Measurements from ENCODE around the gene TNC. TPM values are rescaled to one million over a fixed set of nuclear protein-coding genes. Genes with fewer than 3 reads are reported as not detected.

Gene TNC
- total and polyA plus RNA-seq, 2 of the 4 experiments (the other 2 are of a cell fraction): 192 to 253 TPM

DNA sequence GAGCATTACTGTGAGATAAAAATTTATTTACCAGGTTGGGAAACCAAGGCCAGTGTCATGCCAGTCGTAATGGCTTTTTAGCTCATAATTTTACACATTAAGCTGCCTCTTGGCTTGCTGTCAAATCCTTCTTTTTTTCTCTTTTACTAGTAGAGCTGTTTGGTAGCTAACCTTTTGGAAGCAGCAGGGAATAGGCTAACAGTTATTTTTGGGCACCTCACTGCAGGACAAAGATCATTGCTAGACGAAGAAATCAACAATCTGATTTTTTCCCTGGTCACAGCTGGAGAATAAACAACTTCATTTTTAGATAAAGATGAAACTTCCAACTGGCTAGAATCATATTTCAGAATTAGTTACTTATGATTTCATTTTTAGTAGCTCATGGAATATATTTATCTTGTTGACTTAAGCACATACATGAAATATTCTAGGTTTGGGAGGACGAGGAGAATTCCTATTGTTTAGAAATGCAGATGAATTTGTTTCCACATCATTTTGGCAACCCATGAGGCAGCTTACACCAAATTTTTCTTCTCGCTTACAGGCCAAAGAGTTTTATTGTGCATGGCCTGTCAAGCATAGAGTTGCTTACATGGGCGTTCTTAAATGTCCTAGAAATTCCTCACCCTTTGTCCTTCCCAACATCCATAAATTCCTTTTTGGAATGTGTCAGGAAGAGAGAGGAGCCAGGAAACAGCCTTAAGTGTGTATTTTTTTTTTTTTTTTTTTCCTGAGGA is 19.6 kb downstream of the TNC start:
- H3K4me3 ChIP-seq (ENCODE audit: insufficient read depth, low read depth, low read length): no peak overlapping the region
- no peak overlapping the region for H2BK20ac ChIP-seq (ENCODE audit: low read depth, low read length)
- no peak overlapping the region for H4K91ac ChIP-seq (ENCODE audit: insufficient read depth, low read depth, low read length)
- H2AK5ac ChIP-seq (ENCODE audit: low read depth, low read length): no peak overlapping the region
- in situ Hi-C loops (cut with MboI; ENCODE audit: low sequenced_read_pairs): no loop called here
- BruUV-seq (replicated peaks): no TSS peak
- no peak overlapping the region for H3K23ac ChIP-seq (ENCODE audit: low read depth, low read length)
- H3K9me1 ChIP-seq (ENCODE audit: insufficient read depth, low read length): no peaks in the 10 kb centered on the region
- peaks cover 38 to 44% of the 10 kb centered on the region in 2 experiments for H3K79me1 ChIP-seq (ENCODE audit: low read depth in 1 of 2, low read length in 2 of 2)
- no peak overlapping the region for H3K27ac ChIP-seq (ENCODE audit: insufficient read depth, low read length)
- intact Hi-C loops (cut with micrococcal nuclease): no loop called here
- no peak overlapping the region for H2BK5ac ChIP-seq (ENCODE audit: low read depth, low read length, poor library complexity, severe bottlenecking)
- no peaks in the 10 kb centered on the region for H3K27me3 ChIP-seq (ENCODE audit: control insufficient read depth, insufficient read depth, low read length)
- H3K4ac ChIP-seq (ENCODE audit: low read depth, low read length): no peak overlapping the region
- no peak overlapping the region for H2BK120ac ChIP-seq (ENCODE audit: low read depth, low read length)
- no peak overlapping the region for H3K56ac ChIP-seq (ENCODE audit: extremely low read depth, insufficient read depth, low read length)
- no peaks in the 10 kb centered on the region; the same call in 1 of the 2 replicates for H4K20me1 ChIP-seq (ENCODE audit: insufficient read depth, low read length)
- ChIA-PET POLR2A (ENCODE audit: unreplicated experiment) (no interaction called here), CTCF (no interaction called here)
- H3K9ac ChIP-seq (ENCODE audit: low read depth, low read length): no peak overlapping the region
- peaks cover 9% of the 10 kb centered on the region for H3K36me3 ChIP-seq (ENCODE audit: control insufficient read depth, insufficient read depth, low read length)
- no peak for TF ChIP-seq RFX5 (IDR thresholded peaks at IDR 0.05; ENCODE audit: low read depth, low read length)
- TF ChIP-seq POLR2A (IDR thresholded peaks at IDR 0.05; ENCODE audit: low read depth, low read length): no peak
- no peak for TF ChIP-seq CTCF (conservative IDR thresholded peaks at IDR 0.05; ENCODE audit: low read depth, low read length)
- TF ChIP-seq CHD1 (IDR thresholded peaks at IDR 0.05; ENCODE audit: low read depth, low read length): no peak
- TF ChIP-seq, protein P1, sequence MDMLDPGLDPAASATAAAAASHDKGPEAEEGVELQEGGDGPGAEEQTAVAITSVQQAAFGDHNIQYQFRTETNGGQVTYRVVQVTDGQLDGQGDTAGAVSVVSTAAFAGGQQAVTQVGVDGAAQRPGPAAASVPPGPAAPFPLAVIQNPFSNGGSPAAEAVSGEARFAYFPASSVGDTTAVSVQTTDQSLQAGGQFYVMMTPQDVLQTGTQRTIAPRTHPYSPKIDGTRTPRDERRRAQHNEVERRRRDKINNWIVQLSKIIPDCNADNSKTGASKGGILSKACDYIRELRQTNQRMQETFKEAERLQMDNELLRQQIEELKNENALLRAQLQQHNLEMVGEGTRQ (IDR thresholded peaks at IDR 0.05; ENCODE audit: low read depth, low read length): no peak
- no peak for TF ChIP-seq FOS (IDR thresholded peaks at IDR 0.05; ENCODE audit: low read depth, low read length)
- H2AK9ac ChIP-seq (replicated peaks; ENCODE audit: low read depth, low read length, poor library complexity): no peak overlapping the region
- H3K9me3 ChIP-seq (ENCODE audit: control insufficient read depth, insufficient read depth, low read length): no peaks in the 10 kb centered on the region
- H3K4me1 ChIP-seq (ENCODE audit: control insufficient read depth, insufficient read depth, low read length): no peaks in the 10 kb centered on the region
- dilution Hi-C loops (cut with HindIII; ENCODE audit: low sequenced_read_pairs, unreplicated experiment): no loop called here
- no CpG with 5 or more reads among the region's 5 CpGs for WGBS, 2 experiments (ENCODE audit: extremely low coverage in 2 of 2, insufficient read length in 1 of 2)
- H3K4me2 ChIP-seq (ENCODE audit: low read depth, low read length): no peak overlapping the region
- H2AFZ ChIP-seq (replicated peaks; ENCODE audit: low read length, poor library complexity): no peak overlapping the region
- no peak overlapping the region for H3K18ac ChIP-seq (ENCODE audit: low read depth, low read length)
- DNase-seq (no peak), ATAC-seq (ENCODE audit: low read depth) (no peak)
- H4K8ac ChIP-seq (ENCODE audit: low read depth in 2 of 2, low read length in 2 of 2): no peak overlapping the region
- H4K5ac ChIP-seq (ENCODE audit: low read depth, low read length): no peak overlapping the region
- H3K14ac ChIP-seq (replicated peaks; ENCODE audit: low read depth, low read length): no peak overlapping the region
- H2BK15ac ChIP-seq (ENCODE audit: low read depth, low read length): no peak overlapping the region

All from IMR-90 (cell line).